GM19239 (cell line): ENCODE measurements around the gene SSBP4.
"Not testable (repeated sequence)": the region's sequence is repeated elsewhere in the genome, so short reads cannot be mapped to it uniquely, and the experiment has no call there.

Source experiments
- DNase-seq: peaks from one replicate; pipeline ENCODE4 v3.0.0; 2011; ENCODE audit warnings: low spot score; ENCODE audit not compliant: insufficient read length
- FAIRE-seq: peaks from 2 replicates; lab custom pipeline; 2011; peaks lifted over from hg19 to GRCh38; lab: Jason Lieb, UNC

The SSBP4 gene

DNA sequence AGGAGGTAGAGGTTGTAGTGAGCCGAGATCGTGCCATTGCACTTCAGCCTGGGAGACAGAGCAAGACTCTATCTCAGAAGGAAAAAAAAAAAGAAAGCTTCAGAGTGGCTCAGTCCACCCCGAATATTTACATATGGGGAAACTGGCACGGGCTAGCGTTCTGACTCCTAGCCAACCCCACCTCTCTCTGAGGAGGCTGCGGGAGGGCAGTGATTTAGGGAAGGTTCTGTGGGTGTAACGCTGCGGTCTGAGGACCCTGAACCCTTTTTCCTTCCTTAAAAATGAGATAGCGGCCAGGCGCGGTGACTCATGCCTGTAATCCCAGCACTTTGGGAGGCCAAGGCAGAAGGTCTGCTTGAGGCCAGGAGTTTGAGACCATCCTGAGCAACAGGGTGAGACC lies 26.8 kb upstream of the SSBP4 start:
- DNase-seq (no peak), FAIRE-seq (no peak)

DNA sequence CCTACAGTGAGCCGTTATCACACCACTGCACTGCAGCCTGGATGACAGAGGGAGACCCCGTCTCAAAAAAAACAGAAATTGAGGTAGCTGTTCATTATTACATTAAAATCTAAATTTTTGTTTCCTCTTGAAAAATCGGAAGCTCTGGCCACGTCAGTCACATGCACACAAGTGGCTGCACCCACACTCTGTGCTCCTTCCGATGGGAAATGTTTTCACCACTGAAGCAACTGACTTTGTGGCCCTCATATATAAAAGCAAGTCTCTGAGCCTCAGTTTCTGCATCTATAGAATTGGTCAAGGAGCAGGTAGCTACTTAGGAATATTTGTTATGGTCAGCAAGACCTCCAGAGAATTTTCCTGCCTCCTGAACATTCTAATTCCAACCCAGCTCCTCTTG lies 26.3 kb upstream of the SSBP4 start:
- DNase-seq: no peak
- FAIRE-seq: no peak

GRCh38 chr19:18393836-18394235 lies 25.4 kb upstream of the SSBP4 start:
- no peak for DNase-seq
- FAIRE-seq: peak; percentile 48

GRCh38 chr19:18396471-18397241 lies 22.5 kb upstream of the SSBP4 start:
- FAIRE-seq: no peak

DNA sequence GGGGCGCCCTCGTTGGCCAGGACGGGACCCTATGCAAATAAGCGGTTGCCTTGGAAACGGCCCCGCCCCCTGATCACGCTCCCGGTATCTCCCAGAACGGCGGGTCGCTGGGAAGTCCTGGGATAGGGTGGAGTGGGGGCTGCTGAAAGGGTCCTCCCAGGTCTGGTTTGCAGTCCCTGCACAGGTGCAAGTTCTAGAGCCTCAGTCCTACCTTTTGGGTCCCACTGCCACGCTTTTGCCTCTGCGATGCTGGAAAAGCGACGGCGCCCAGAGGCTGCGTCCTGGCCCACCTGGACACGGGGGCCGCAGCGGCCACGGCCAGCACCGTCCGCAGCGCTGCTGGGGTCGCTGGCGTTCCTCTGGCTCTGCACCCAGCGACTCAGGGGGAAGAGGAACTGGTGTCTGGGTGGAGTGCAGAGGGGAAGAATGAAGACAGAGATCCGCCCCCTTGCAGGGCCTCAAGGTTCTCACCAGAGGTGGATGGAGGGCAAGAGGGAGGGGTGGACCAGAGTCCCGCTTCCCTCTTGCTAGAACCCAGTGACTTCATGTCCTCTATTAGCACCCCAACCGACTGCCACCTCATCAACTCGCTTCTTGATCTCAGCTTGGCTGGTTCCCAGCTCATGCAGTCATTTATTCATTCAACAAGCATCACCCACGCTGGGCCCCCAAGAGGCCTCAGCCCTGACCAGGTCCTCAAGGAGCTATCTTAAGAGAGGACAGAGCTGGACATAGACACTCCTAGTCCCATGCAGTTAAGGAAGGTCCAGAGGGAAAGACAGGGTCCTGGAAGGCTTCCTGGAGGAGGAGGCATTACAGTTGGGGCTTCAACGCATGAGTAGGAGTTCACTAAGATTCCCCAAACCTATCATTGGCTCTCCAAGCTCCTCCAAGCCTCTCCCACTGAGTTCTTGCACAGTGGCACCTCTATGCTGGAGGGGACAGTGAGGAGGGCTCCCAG lies 21.7 kb upstream of the SSBP4 start, which contains the start of gene LRRC25:
TSS of gene LRRC25 (minus strand) at position 381 of the 961 bp plus-strand sequence. CDS start 659 bp downstream, outside the sequence.
- FAIRE-seq: no peak
- DNase-seq: no peak

More at GRCh38 chr19:18396471-18397241, 22.5 kb upstream of the SSBP4 start:
- DNase-seq: no peak

- FAIRE-seq (no peak), DNase-seq (no peak)
Measured at GRCh38 chr19:18399008-18399407, 20.2 kb upstream of the SSBP4 start.

GRCh38 chr19:18401580-18402112 lies 17.6 kb upstream of the SSBP4 start:
- FAIRE-seq (peak; percentile 51), DNase-seq (no peak)

GRCh38 chr19:18402455-18403248 lies 16.5 kb upstream of the SSBP4 start:
- FAIRE-seq: not testable (repeated sequence)

GRCh38 chr19:18405754-18406153 lies 13.4 kb upstream of the SSBP4 start:
- FAIRE-seq, DNase-seq: not testable (repeated sequence)

More at GRCh38 chr19:18402455-18403248, 16.5 kb upstream of the SSBP4 start:
- DNase-seq: not testable (repeated sequence)

DNA sequence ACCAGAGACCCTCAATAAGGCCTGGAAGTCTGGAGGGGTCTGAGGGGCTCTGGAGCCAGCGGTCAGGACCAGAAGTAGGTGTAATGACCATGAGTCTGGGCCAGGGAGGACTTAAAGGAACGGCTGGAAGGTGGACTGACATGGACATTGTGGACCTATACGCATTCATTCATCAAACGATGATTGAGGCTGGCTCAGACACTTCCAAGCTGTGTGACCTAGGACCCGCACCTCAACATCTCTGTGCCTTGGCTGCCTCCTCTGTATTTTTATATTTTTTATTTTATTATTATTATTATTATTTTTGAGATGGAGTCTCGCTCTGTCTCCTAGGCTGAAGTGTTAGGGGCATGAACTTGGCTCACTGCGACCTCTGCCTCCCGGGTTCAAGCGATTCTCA lies 12.4 kb upstream of the SSBP4 start:
- no peak for DNase-seq
- no peak for FAIRE-seq

DNA sequence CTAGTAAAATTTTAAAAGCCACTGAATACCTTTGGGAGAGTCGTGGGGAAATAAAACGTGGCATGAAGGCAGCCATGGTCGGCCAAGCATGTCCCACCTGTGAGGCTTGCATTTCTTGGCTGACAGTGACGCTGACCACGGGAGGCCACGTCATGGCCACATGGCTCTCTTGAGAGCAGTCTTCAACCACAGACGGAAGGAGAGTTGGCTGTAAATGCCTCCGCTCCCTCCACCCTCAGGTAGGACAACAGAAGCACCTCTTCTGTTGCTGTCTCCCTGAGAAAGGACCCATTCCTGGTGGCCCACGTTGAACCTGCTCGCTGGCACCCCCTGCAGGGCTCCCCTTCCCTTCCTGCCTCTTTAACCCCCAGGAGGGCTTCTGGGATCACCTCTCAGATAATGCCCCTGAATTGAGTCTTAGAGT lies 11.1 kb upstream of the SSBP4 start:
- FAIRE-seq: peak; percentile 81
- no peak for DNase-seq

DNA sequence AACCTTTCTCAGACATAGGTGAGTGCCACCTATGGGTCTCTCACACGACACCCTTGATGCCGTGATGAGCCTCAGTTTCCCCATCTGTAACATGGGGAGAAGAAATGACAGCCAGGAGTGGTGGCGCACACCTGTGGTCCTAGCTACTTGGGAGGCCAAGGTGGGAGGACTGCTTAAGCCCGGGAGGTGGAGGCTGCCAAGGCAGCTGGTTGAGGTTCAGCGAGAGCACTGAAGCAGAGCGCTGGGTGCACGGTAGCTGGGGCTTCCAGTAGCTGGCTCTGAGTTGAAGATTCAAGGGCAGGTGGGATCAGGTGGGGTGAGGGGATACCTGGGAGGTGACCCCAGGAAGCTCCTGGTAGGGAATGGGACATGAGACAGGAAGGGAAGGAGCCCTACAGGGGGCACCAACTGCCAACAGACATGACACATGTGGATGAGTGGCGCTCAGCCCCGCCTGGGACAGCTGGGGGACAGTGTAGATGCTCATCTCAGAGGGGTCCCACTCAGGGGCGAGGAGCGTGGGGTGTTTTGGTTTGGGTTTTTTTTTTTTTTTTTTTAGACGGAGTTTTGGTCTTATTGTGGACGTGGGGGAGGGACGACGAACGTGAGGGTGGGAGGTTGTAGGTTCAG lies 6.5 kb upstream of the SSBP4 start:
- no peak for FAIRE-seq
- no peak for DNase-seq

- FAIRE-seq (peak; percentile 80), DNase-seq (no peak)
Measured at GRCh38 chr19:18414504-18415177, 4.6 kb upstream of the SSBP4 start.

GRCh38 chr19:18415178-18415867 lies 3.9 kb upstream of the SSBP4 start:
- DNase-seq (no peak), FAIRE-seq (peak; percentile 11)

- DNase-seq (no peak), FAIRE-seq (no peak)
Measured at GRCh38 chr19:18416778-18417249, 2.4 kb upstream of the SSBP4 start.

GRCh38 chr19:18417250-18418028 lies 1.8 kb upstream of the SSBP4 start:
- DNase-seq: no peak
- FAIRE-seq: peak; percentile 73

DNA sequence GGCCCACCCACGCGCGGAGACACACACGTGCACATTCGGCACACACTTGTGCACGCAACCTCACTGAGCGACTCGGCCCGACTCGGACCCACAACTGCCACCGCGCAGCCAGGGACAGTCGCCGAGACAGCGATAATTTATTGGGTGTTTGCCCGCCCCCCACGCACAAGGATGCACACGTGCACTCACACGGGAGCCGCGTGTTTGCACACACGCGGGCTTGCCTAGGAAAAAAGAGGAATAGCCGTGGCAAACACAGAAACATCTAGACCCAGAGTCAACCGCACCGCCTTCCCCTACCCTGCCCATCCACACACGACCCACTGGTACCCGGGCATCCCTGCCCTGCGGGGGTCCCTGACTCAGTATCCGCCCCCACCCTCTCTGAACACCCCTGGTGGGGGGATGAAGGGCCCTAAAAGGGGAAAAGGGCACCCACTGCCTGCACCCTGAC lies 1.1 kb upstream of the SSBP4 start:
- DNase-seq (no peak), FAIRE-seq (no peak)
